Activated naive CD4-positive, alpha-beta T cell treated with anti-CD3 and anti-CD28 coated beads, Interleukin-2, amount 10 ng/mL, durations not matched to agents 7 days and 5 days (primary cell): ENCODE measurements around the gene CCDC122.
A peak's percentile ranks its signal among the peaks of the same experiment; 100 is the strongest.

Experiments used
- CTCF ChIA-PET: fragments of 350-600 bp; sonication (Branson Sonifier 250); formaldehyde crosslinking; loops from one replicate; lab custom pipeline; 2021; ENCODE audit warnings: antibody characterized with exemption; lab: Charles Lee
- DNase-seq: peaks from one replicate; pipeline ENCODE4 v3.0.0-alpha.2; 2020
- H3K27ac Mint-ChIP-seq: one replicate; pipeline ENCODE4 v1.8.0; 2021; ENCODE audit warnings: mild to moderate bottlenecking, moderate library complexity, mixed read lengths
- H3K27me3 Mint-ChIP-seq: one replicate; pipeline ENCODE4 v1.8.0; 2021; ENCODE audit warnings: mild to moderate bottlenecking, mixed read lengths
- H3K36me3 Mint-ChIP-seq: one replicate; pipeline ENCODE4 v1.8.0; 2021; ENCODE audit warnings: mixed read lengths
- H3K4me1 Mint-ChIP-seq: one replicate; pipeline ENCODE4 v1.8.0; 2021; ENCODE audit warnings: mixed read lengths
- H3K4me3 Mint-ChIP-seq: one replicate; pipeline ENCODE4 v1.8.0; 2021; ENCODE audit warnings: mild to moderate bottlenecking, moderate library complexity, mixed read lengths
- H3K9me3 Mint-ChIP-seq: one replicate; pipeline ENCODE4 v1.8.0; 2021; ENCODE audit warnings: mixed read lengths

The CCDC122 gene

GRCh38 chr13:43878892-43879754 lies at the start of gene CCDC122:
TSS of gene CCDC122 (minus strand) at chr13:43879740. CDS start at chr13:43869376, 10,364 bp downstream.
- H3K27me3 Mint-ChIP-seq = peaks cover 13% of the 10 kb centered on the region
- peak within 1 kb of the TSS; percentile 68 for H3K27ac Mint-ChIP-seq
- H3K36me3 Mint-ChIP-seq = peaks cover 3% of the 10 kb centered on the region
- peak; percentile 82 for DNase-seq
- peaks cover 14% of the 10 kb centered on the region for H3K4me1 Mint-ChIP-seq
- H3K4me3 Mint-ChIP-seq = peak within 1 kb of the TSS; percentile 83
- no peaks in the 10 kb centered on the region for H3K9me3 Mint-ChIP-seq
- CTCF ChIA-PET = interaction anchor here (0.6 kb wide), 1 partner anchor 15 kb away, joined by 3 read pairs; no protein-coding TSS in a partner anchor

DNA sequence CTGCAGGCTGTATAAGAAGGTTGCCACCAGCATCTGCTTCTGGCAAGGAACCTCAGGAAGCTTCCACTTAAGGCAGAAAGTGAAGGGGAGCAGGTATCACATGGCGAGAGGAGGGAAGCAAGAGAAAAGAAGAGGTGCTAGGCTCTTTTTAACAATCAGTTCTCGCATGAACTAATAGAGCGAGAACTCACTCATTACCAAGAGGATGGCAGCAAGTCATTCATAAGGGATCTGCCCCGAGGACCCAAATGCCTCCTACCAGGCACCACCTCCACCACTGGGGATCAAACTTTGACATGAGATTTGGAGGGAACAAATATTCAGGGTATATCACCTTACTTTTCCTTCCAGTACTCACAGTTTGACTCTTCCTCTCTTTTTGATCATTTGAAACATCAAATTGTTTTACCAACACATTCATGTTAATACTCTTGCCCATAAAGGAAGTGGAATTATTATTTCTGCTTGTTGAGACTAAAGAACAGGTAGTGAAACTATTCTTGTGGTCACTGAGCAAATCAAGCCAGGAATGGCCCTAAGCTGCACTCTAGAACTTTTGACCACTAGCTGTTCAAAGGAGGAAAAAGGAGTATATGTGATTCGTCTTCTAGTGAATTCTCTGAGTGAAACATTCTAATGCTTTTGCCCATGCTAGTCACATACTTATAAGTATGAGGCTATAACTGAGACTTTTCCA lies 45.2 kb upstream of the CCDC122 start:
- DNase-seq = no peak
- CTCF ChIA-PET = no interaction called here

DNA sequence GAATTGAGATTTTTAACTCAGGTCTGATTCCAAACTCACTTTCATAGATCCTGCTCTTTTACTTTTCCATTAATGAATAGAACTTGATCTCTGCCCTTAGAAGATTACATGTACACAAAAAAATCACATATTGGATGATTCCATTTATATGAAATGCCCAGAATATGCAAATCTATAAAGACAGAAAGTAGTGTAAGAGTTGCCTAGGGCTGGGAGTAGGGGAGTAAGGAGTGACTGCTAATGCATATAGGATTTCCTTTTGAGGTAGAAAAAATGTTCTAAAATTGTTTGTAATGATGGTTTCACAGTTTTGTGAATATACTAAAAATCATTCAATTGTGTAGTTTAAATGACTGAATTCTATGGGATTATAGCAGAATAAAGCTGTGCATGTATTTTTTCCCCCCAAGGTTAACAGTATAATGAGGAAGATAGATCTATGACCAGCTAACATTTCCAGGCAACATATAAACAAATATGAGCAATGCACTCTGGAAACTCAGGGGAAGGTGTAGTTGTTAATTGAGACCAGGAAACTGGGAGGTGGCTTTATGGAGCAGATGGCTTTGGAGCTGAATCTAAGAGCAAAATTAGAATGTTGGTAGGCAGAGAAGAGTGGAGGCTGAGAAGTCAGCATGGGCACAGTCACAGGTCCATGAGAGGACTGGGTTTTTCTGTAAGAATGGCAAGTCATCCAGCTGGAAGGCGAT lies 41.6 kb upstream of the CCDC122 start:
- DNase-seq = no peak
- Mint-ChIP-seq H3K27me3 (no peaks in the 10 kb centered on the region), H3K9me3 (no peaks in the 10 kb centered on the region), H3K4me3 (no peak overlapping the region), H3K36me3 (no peaks in the 10 kb centered on the region), H3K27ac (no peak overlapping the region), H3K4me1 (no peaks in the 10 kb centered on the region)
- CTCF ChIA-PET = interaction anchor here (0.9 kb wide), 1 partner anchor 969 kb away, joined by 3 read pairs; no protein-coding TSS in a partner anchor

More for the DNA sequence above, 45.2 kb upstream of the CCDC122 start:
- no peaks in the 10 kb centered on the region for H3K36me3 Mint-ChIP-seq
- H3K27me3 Mint-ChIP-seq = no peaks in the 10 kb centered on the region
- H3K4me3 Mint-ChIP-seq = no peak overlapping the region
- H3K4me1 Mint-ChIP-seq = no peaks in the 10 kb centered on the region
- no peak overlapping the region for H3K27ac Mint-ChIP-seq
- no peaks in the 10 kb centered on the region for H3K9me3 Mint-ChIP-seq

DNA sequence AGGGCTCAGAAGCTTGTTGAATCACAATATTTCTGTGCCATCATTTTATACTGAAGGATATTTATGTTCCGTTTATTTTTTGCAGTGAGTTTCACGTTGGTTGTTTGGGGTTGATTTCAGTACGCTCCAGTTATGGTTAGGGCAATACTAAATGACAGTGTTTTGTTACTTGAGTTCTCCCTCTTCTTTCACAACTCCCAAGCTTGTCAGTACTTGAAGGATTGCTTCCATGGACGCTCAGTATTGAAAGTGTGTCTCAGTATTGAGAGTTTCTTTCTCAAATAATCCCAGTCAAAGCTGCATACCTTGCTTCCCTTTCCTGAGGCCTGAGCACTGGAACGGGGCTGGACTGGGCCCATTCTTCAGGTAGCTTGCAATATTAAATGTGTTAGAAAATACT lies 39.1 kb upstream of the CCDC122 start:
- no peak overlapping the region for H3K27ac Mint-ChIP-seq
- CTCF ChIA-PET = no interaction called here

DNA sequence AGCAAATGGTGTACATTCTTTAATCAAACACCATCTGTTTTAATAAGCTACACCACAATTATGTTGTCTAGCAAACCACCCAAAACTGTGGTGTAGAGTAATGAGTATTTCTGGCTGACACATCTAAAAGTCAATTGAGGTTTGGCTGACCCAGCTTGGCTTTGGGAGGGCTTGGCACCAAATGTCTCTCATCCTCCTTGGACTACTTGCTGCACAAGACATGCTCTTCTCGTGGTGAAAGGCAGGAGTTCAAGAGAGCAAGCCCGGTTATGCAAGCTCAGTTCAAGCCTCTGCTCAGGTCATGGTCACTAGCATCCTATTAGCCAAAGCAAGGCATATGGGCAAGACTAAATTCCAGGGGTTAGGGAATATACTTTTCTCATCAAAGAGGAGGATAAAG lies 37.3 kb upstream of the CCDC122 start:
- no peaks in the 10 kb centered on the region for H3K9me3 Mint-ChIP-seq
- H3K4me1 Mint-ChIP-seq = no peaks in the 10 kb centered on the region
- H3K36me3 Mint-ChIP-seq = no peaks in the 10 kb centered on the region
- CTCF ChIA-PET = interaction anchor here (0.9 kb wide), 1 partner anchor 8 kb away, joined by 3 read pairs; no protein-coding TSS in a partner anchor
- H3K4me3 Mint-ChIP-seq = no peak overlapping the region
- no peak for DNase-seq
- H3K27ac Mint-ChIP-seq = no peak overlapping the region
- peaks cover 3% of the 10 kb centered on the region for H3K27me3 Mint-ChIP-seq

More for the DNA sequence above, 39.1 kb upstream of the CCDC122 start:
- Mint-ChIP-seq H3K4me1 (no peaks in the 10 kb centered on the region), H3K4me3 (no peak overlapping the region), H3K9me3 (no peaks in the 10 kb centered on the region), H3K36me3 (no peaks in the 10 kb centered on the region), H3K27me3 (no peaks in the 10 kb centered on the region)
- no peak for DNase-seq

- H3K4me3 Mint-ChIP-seq = no peak overlapping the region
- CTCF ChIA-PET = no interaction called here
- no peak for DNase-seq
- no peaks in the 10 kb centered on the region for H3K9me3 Mint-ChIP-seq
- no peaks in the 10 kb centered on the region for H3K4me1 Mint-ChIP-seq
- H3K27ac Mint-ChIP-seq = no peak overlapping the region
- H3K36me3 Mint-ChIP-seq = no peaks in the 10 kb centered on the region
- H3K27me3 Mint-ChIP-seq = peaks cover 3% of the 10 kb centered on the region
These were observed 35.9 kb upstream of the CCDC122 start for GRCh38 chr13:43915451-43915850.

DNA sequence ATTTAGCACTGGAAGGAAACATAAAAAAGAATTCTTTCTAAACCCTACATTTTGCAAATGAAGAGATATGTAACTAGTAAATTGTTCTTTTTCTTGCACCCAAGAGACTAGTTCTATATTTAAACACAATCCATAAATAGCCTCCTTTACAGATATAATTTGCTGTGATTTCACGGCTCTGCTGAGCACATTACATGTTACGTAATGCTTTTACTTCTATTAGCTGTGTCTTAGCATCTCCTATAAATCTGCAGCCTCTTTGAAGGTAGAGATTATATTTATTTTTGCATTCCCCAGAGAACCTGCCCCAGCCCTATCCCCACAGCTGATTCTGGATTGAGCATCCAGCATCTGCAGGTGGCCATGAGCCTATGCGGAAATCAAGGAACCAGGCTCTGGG lies 32.3 kb upstream of the CCDC122 start:
- Mint-ChIP-seq H3K9me3 (no peaks in the 10 kb centered on the region), H3K27me3 (peaks cover 10% of the 10 kb centered on the region), H3K36me3 (no peaks in the 10 kb centered on the region), H3K4me3 (no peak overlapping the region), H3K4me1 (no peaks in the 10 kb centered on the region), H3K27ac (no peak overlapping the region)
- CTCF ChIA-PET = interaction anchor here (1.5 kb wide), 1 partner anchor 529 kb away, joined by 4 read pairs; no protein-coding TSS in a partner anchor
- no peak for DNase-seq

DNA sequence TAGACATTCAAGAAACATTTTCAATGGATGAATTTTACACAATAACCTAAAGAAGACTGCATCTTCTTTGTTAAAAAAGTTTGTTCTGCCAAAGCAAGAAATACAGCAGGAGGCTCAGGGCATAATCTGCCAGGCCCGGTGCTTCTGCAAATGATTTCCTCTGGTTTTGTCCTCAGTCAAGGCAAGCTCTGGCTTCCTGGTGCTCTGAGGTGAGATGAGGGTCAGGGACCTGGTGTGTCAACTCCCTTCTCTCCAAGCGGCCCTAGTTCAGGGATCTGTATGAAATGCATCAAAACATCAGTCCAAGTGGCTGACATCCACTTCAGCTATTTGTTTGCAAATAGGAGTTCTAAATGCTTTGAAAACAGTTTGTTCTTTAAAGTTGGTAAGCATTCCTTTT lies 31.7 kb upstream of the CCDC122 start:
- peaks cover 10% of the 10 kb centered on the region for H3K27me3 Mint-ChIP-seq
- CTCF ChIA-PET = interaction anchor here (1.2 to 1.5 kb wide), 2 partner anchors 530 to 1111 kb away, joined by 4 read pairs; no protein-coding TSS in a partner anchor
- H3K4me1 Mint-ChIP-seq = no peaks in the 10 kb centered on the region
- no peaks in the 10 kb centered on the region for H3K9me3 Mint-ChIP-seq
- H3K36me3 Mint-ChIP-seq = no peaks in the 10 kb centered on the region
- H3K27ac Mint-ChIP-seq = no peak overlapping the region
- DNase-seq = no peak
- no peak overlapping the region for H3K4me3 Mint-ChIP-seq

GRCh38 chr13:43910856-43911255 lies 31.3 kb upstream of the CCDC122 start:
- Mint-ChIP-seq H3K36me3 (no peaks in the 10 kb centered on the region), H3K9me3 (no peaks in the 10 kb centered on the region), H3K4me1 (no peaks in the 10 kb centered on the region), H3K27me3 (peaks cover 10% of the 10 kb centered on the region), H3K4me3 (no peak overlapping the region), H3K27ac (no peak overlapping the region)
- no peak for DNase-seq
- CTCF ChIA-PET = interaction anchor here (0.9 to 1.5 kb wide), 3 partner anchors 106 to 1112 kb away, joined by 3 to 4 read pairs (median 4); no protein-coding TSS in a partner anchor

DNA sequence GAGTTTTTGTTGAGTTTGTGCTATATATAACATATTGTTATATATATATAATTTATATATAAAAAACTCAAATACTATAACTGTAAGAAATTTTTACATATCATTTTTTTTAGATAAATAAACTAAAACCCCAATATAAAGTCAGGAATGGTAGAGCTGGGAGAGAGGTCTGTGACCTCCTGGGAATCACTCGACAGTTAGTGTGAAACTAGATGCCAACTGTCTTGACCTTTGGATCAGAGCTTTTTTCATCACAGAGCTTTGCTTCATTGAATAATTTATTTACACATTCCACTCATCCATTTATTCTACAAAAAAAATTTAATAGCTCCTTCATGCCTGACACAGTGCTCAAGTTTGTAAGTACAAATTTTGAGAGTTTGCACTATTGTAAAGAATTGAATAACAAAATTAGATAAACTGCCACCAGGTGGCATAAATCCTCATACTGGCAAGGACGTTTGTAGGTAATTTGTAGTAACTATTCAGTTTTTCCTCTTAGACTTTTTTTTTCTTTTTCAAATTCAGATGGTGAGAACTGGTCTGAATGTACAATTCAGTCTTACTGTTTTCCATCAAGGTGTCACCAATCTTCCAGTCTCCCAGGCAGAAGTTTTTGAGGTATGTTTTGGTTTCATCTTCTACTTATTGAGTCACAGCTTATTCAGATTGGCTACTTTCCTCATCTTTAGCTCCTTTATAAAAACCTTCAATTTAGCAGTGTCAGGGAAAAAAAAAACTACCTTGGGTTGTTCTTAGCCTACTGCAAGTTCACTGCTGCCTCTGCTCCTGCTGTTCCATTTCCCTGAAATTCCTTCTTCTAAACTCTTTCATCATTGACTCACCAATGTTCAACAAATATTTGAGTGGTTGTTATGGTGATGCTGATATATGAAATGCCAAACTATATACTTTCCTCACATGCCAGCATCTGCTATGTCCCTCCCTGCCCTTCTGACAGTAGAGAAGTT lies 28.9 kb upstream of the CCDC122 start:
- peaks cover 14% of the 10 kb centered on the region for H3K27me3 Mint-ChIP-seq
- CTCF ChIA-PET = interaction anchor here (0.6 to 3.1 kb wide), 16 partner anchors 8 to 563 kb away, joined by 3 to 33 read pairs (median 4); no protein-coding TSS in a partner anchor
- no peak overlapping the region for H3K27ac Mint-ChIP-seq
- no peak for DNase-seq
- H3K9me3 Mint-ChIP-seq = no peaks in the 10 kb centered on the region
- no peak overlapping the region for H3K4me3 Mint-ChIP-seq
- no peaks in the 10 kb centered on the region for H3K36me3 Mint-ChIP-seq
- H3K4me1 Mint-ChIP-seq = no peaks in the 10 kb centered on the region

DNA sequence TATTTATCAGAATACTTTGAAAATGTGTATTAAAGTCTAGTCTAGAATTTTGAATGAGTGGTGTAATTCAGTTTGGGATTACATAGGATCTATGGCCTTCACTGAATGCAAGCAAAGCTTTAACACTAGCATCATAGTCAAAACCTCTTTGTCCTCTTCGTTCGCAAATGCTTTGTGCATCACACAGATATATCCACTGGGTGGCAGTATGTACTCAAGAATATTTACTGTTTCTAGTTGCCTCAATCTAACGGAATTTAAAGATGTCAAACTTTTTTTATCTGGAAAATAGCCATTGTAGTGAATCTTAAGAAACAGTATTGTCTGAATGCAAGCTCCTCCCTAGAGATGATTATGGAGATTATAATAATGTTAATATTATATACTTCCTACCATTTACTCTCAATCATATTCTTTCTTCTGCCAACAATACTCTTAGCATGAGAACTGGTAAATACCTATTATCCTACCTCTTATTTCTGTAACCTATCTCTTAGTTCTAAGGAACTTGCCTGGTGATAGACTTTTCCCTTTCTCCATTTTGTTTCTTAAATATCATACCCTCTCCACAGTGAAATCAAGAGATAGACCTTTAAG lies 26.0 kb upstream of the CCDC122 start:
- no peaks in the 10 kb centered on the region for H3K36me3 Mint-ChIP-seq
- H3K27ac Mint-ChIP-seq = no peak overlapping the region
- no peaks in the 10 kb centered on the region for H3K9me3 Mint-ChIP-seq
- no peak overlapping the region for H3K4me3 Mint-ChIP-seq
- peak; percentile 29 for DNase-seq
- H3K4me1 Mint-ChIP-seq = no peaks in the 10 kb centered on the region
- CTCF ChIA-PET = interaction anchor here (0.7 to 2.4 kb wide), 13 partner anchors 12 to 1316 kb away, joined by 3 to 11 read pairs (median 3); no protein-coding TSS in a partner anchor
- peaks cover 17% of the 10 kb centered on the region for H3K27me3 Mint-ChIP-seq

- no peak overlapping the region for H3K27ac Mint-ChIP-seq
- no peak overlapping the region for H3K4me3 Mint-ChIP-seq
- no peaks in the 10 kb centered on the region for H3K36me3 Mint-ChIP-seq
- no peaks in the 10 kb centered on the region for H3K27me3 Mint-ChIP-seq
- peaks cover 3% of the 10 kb centered on the region for H3K4me1 Mint-ChIP-seq
- CTCF ChIA-PET = no interaction called here
- no peak for DNase-seq
- no peaks in the 10 kb centered on the region for H3K9me3 Mint-ChIP-seq
These were observed 16.4 kb upstream of the CCDC122 start for GRCh38 chr13:43895940-43896339.
